GM12874 (cell line): ENCODE results near the gene AHI1.

Source experiments
- TF ChIP-seq, protein P1 (sequence below): IDR thresholded peaks from 2 replicates; pipeline ENCODE4 v1.5.1; 2011; ENCODE audit warnings: low read depth, mild to moderate bottlenecking, control low read depth, low read length, moderate library complexity; ENCODE audit not compliant: insufficient read depth

AHI1 gene

GRCh38 chr6:135449246-135449645, 48.3 kb downstream of the AHI1 start:
- TF ChIP-seq, protein P1, sequence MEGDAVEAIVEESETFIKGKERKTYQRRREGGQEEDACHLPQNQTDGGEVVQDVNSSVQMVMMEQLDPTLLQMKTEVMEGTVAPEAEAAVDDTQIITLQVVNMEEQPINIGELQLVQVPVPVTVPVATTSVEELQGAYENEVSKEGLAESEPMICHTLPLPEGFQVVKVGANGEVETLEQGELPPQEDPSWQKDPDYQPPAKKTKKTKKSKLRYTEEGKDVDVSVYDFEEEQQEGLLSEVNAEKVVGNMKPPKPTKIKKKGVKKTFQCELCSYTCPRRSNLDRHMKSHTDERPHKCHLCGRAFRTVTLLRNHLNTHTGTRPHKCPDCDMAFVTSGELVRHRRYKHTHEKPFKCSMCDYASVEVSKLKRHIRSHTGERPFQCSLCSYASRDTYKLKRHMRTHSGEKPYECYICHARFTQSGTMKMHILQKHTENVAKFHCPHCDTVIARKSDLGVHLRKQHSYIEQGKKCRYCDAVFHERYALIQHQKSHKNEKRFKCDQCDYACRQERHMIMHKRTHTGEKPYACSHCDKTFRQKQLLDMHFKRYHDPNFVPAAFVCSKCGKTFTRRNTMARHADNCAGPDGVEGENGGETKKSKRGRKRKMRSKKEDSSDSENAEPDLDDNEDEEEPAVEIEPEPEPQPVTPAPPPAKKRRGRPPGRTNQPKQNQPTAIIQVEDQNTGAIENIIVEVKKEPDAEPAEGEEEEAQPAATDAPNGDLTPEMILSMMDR, result no peak

- TF ChIP-seq, protein P1, result no peak
Measured at GRCh38 chr6:135440087-135440792, 57.3 kb downstream of the AHI1 start.

- TF ChIP-seq, protein P1, result no peak
Measured at GRCh38 chr6:135439549-135439948, 58.0 kb downstream of the AHI1 start.

- TF ChIP-seq, protein P1, result peak; percentile 28; the same call in 1 of the 2 replicates
Measured at GRCh38 chr6:135438907-135439535, 58.5 kb downstream of the AHI1 start.

- TF ChIP-seq, protein P1, result no peak
Measured at GRCh38 chr6:135434991-135435390, 62.5 kb downstream of the AHI1 start.

DNA sequence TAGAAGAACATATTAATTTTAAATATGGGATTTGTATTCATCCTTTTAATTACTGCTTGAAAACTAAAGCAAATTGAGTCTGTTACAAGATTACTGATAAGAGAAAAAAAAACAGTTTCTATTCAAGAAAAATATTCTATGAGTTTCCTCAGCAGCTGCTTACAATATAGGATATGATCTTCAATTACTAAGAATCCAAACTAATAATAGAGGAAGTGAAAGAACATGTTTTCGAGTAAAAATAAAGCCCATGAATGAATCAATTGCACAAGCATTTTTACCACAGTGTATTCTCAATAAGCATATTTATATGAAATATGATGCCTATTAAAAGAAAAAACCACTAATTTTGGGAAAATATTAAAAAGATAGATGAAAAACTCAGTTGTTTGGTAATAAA, 63.4 kb downstream of the AHI1 start:
- TF ChIP-seq, protein P1, result no peak

DNA sequence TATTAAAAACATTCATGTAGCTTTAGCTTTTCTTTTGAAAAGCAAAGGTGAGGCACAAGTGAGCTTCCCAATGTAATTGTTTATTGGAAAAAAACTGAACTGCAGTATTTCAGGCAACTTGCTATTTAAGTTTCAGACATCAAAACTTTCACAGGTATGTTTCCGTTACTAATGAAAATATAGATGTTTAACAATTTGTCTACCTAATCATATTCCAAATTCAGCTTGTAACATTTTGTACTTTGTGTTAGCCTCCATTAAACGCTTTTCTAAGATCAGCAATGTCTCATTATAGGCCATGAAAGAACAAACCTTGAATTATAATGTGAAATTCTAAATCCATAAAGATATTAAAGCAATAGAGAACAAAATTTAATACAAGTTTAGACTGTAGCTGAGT, 69.5 kb downstream of the AHI1 start:
- TF ChIP-seq, protein P1, result no peak
